HCT116 (cell line): ENCODE results near the gene CASP9. TPM values are rescaled to one million over a fixed set of nuclear protein-coding genes. Genes with fewer than 3 reads are reported as not detected.

Source experiments
- ATAC-seq: fragments of 200-7000 bp; cut with Tn5 transposase; 2 replicates; pipeline ENCODE4 v1.9.1; 2020; ENCODE audit warnings: mild to moderate bottlenecking, moderate library complexity
- BruUV-seq: library from RNA; stranded (reverse); fragments of 400-500 nt; replicated peaks from 2 replicates; lab custom pipeline; 2021; lab: Mats Ljungman, UMichigan
- CTCF ChIA-PET: fragments of 300-600 bp; sonication (Branson Sonifier 250); formaldehyde crosslinking; loops from one replicate; lab custom pipeline; 2021; ENCODE audit warnings: antibody characterized with exemption; lab: Charles Lee
- POLR2A ChIA-PET: fragments of 300-600, 350-600 bp; sonication (Branson Sonifier 250); formaldehyde crosslinking; loops from one replicate; lab custom pipeline; 2021; ENCODE audit warnings: antibody characterized with exemption; lab: Charles Lee
- RAD21 ChIA-PET, 2 experiments: fragments of 300-600 bp; sonication (Branson Sonifier 250); formaldehyde crosslinking; loops; one replicate each; lab custom pipeline; 2023; ENCODE audit warnings: low total read pairs in 2 of 2; ENCODE audit not compliant: uncharacterized antibody in 2 of 2, unreplicated experiment in 2 of 2, low non-redundant PET in 1 of 2; lab: Charles Lee
- DNase-seq: peaks from one replicate; pipeline ENCODE4 v3.0.0-alpha.2; 2010; ENCODE audit warnings: low read depth, low spot score
- H2AFZ ChIP-seq: fragments of 200-600 bp; shearing (Covaris generic), sonication (generic); 2 replicates; pipeline ENCODE4 v1.6.1; 2017; ENCODE audit warnings: low read depth, mixed run types, mixed read lengths, antibody characterized with exemption, low read length; ENCODE audit not compliant: poor library complexity, severe bottlenecking
- H3K27ac ChIP-seq: 2 replicates; pipeline ENCODE4 v1.5.1; 2012; ENCODE audit warnings: low read depth, low read length
- H3K27me3 ChIP-seq: fragments of 200-600 bp; sonication (generic); 2 replicates; pipeline ENCODE4 v1.6.1; 2016; ENCODE audit warnings: mixed run types, low read length, mixed read lengths; ENCODE audit not compliant: insufficient read depth
- H3K36me3 ChIP-seq, 2 experiments: fragments of 200-500 bp in 1 of 2; fragments of 200-600 bp in 1 of 2; sonication (Bioruptor generic) in 1 of 2; sonication (generic) in 1 of 2; 2 replicates each; pipeline versions ENCODE4 v1.5.1 to v1.6.1; 2014 to 2016; ENCODE audit warnings: low read length in 2 of 2, inconsistent platforms in 1 of 2, mixed read lengths in 1 of 2, mixed run types in 1 of 2; ENCODE audit not compliant: insufficient read depth in 2 of 2, control insufficient read depth in 1 of 2
- H3K4me1 ChIP-seq, 2 experiments: fragments of 200-600 bp in 1 of 2; sonication (generic) in 1 of 2; 2 replicates each; pipeline versions ENCODE4 v1.5.1 to v1.6.1; 2012 to 2017; ENCODE audit warnings: low read length in 2 of 2, inconsistent platforms in 1 of 2, mild to moderate bottlenecking in 1 of 2, mixed read lengths in 1 of 2, mixed run types in 1 of 2, moderate library complexity in 1 of 2; ENCODE audit not compliant: insufficient read depth in 2 of 2, control insufficient read depth in 1 of 2
- H3K4me2 ChIP-seq: fragments of 200-600 bp; sonication (generic); 2 replicates; pipeline ENCODE4 v1.6.1; 2017; ENCODE audit warnings: mixed run types, low read length, mixed read lengths
- H3K4me3 ChIP-seq, 2 experiments: fragments of 200-600 bp in 1 of 2; sonication (generic) in 1 of 2; replicated peaks in 1 of 2; 2 replicates each; pipeline ENCODE4 v1.5.1; 2011 to 2016; ENCODE audit warnings: low read length in 2 of 2, control low read depth in 1 of 2, low read depth in 1 of 2, mild to moderate bottlenecking in 1 of 2, mixed read lengths in 1 of 2, mixed run types in 1 of 2
- H3K79me2 ChIP-seq: fragments of 200-600 bp; sonication (generic); 2 replicates; pipeline ENCODE4 v1.6.1; 2017; ENCODE audit warnings: mild to moderate bottlenecking, mixed run types, low read length, moderate library complexity, mixed read lengths; ENCODE audit not compliant: insufficient read depth
- H3K9ac ChIP-seq: fragments of 200-600 bp; sonication (generic); 2 replicates; pipeline ENCODE4 v1.6.1; 2016; ENCODE audit warnings: low read length, mixed read lengths
- H3K9me2 ChIP-seq: fragments of 200-600 bp; sonication (generic), shearing (Covaris generic); 2 replicates; pipeline ENCODE4 v1.6.1; 2017; ENCODE audit warnings: mixed run types, mild to moderate bottlenecking, moderate library complexity; ENCODE audit not compliant: insufficient read depth
- H3K9me3 ChIP-seq, 2 experiments: fragments of 200-500 bp in 1 of 2; fragments of 200-600 bp in 1 of 2; sonication (Bioruptor generic) in 1 of 2; sonication (generic) in 1 of 2; 2 replicates each; pipeline ENCODE4 v1.6.1; 2014 to 2017; ENCODE audit warnings: low read length in 2 of 2, mixed read lengths in 2 of 2, inconsistent platforms in 1 of 2, low read depth in 1 of 2, mild to moderate bottlenecking in 1 of 2, mixed run types in 1 of 2, moderate library complexity in 1 of 2; ENCODE audit not compliant: control insufficient read depth in 1 of 2, insufficient read depth in 1 of 2
- H4K20me1 ChIP-seq: fragments of 200-600 bp; sonication (generic), shearing (Covaris generic); 2 replicates; pipeline ENCODE4 v1.6.1; 2017; ENCODE audit warnings: mixed run types, mild to moderate bottlenecking, moderate library complexity; ENCODE audit not compliant: insufficient read depth
- ATF3 ChIP-seq: IDR thresholded peaks from 2 replicates; pipeline ENCODE4 v1.6.1; 2012
- CBX3 ChIP-seq: IDR thresholded peaks from 2 replicates; pipeline ENCODE4 v1.6.1; 2012; ENCODE audit warnings: low read depth
- CEBPB ChIP-seq: IDR thresholded peaks from 2 replicates; pipeline ENCODE4 v1.6.1; 2012; ENCODE audit warnings: low read depth
- EGR1 ChIP-seq: IDR thresholded peaks from 2 replicates; pipeline ENCODE4 v1.6.1; 2012; ENCODE audit warnings: low read depth
- ELF1 ChIP-seq: IDR thresholded peaks from 2 replicates; pipeline ENCODE4 v1.6.1; 2012; ENCODE audit warnings: low read depth, borderline replicate concordance
- FOSL1 ChIP-seq: IDR thresholded peaks from 2 replicates; pipeline ENCODE4 v1.6.1; 2012; ENCODE audit warnings: low read depth
- JUND ChIP-seq: IDR thresholded peaks from 2 replicates; pipeline ENCODE4 v1.6.1; 2012
- POLR2A ChIP-seq: IDR thresholded peaks from 2 replicates; pipeline ENCODE4 v1.7.0; 2011; ENCODE audit warnings: borderline replicate concordance; ENCODE audit not compliant: insufficient read depth, insufficient read length; ENCODE audit errors: extremely low read depth
- POLR2AphosphoS5 ChIP-seq: IDR thresholded peaks from 2 replicates; pipeline ENCODE4 v1.6.1; 2011; ENCODE audit warnings: mild to moderate bottlenecking, low read depth, low read length, moderate library complexity
- REST ChIP-seq: IDR thresholded peaks from 2 replicates; pipeline ENCODE4 v1.6.1; 2012; ENCODE audit warnings: low read depth
- SP1 ChIP-seq: IDR thresholded peaks from 2 replicates; pipeline ENCODE4 v1.6.1; 2012; ENCODE audit warnings: low read depth
- SRF ChIP-seq: IDR thresholded peaks from 2 replicates; pipeline ENCODE4 v1.6.1; 2012; ENCODE audit warnings: low read depth
- TCF7L2 ChIP-seq: IDR thresholded peaks from 2 replicates; pipeline ENCODE4 v1.7.0; 2011; ENCODE audit warnings: borderline replicate concordance, inconsistent platforms; ENCODE audit not compliant: insufficient read depth, insufficient read length; ENCODE audit errors: extremely low read depth
- YY1 ChIP-seq: IDR thresholded peaks from 2 replicates; pipeline ENCODE4 v1.6.1; 2011; ENCODE audit warnings: low read length, low read depth, moderate library complexity, mild to moderate bottlenecking; ENCODE audit not compliant: insufficient replicate concordance; ENCODE audit errors: extremely low read depth
- ZFX ChIP-seq: fragments of 450-650 bp; IDR thresholded peaks from 2 replicates; pipeline ENCODE4 v1.6.1; 2017
- ZNF274 ChIP-seq: fragments of 200-500 bp; sonication (Bioruptor generic); IDR thresholded peaks from 2 replicates; pipeline ENCODE4 v1.6.1; 2014; ENCODE audit warnings: mild to moderate bottlenecking, low read depth, low read length, inconsistent platforms
- intact Hi-C: fragments of 100-400 bp; cut with micrococcal nuclease; formaldehyde crosslinking; loops from 2 replicates; pipeline ENCODE4 v1.10.0; 2022
- total RNA-seq: library from RNA; stranded (reverse); gene quantifications from one replicate; pipeline ENCODE4 v1.2.1, GENCODE V29; 2021; ENCODE audit not compliant: unreplicated experiment

The CASP9 gene
- total RNA-seq, 1 experiment from 2014 or later = 10.6 TPM

- TF ChIP-seq CBX3 (no peak), JUND (no peak), ELF1 (no peak), EGR1 (no peak)
These were observed 34.5 kb upstream of the CASP9 start (continued) for GRCh38 chr1:15558516-15558915.

GRCh38 chr1:15557594-15557993 is 33.6 kb upstream of the CASP9 start:
- Histone ChIP-seq H3K9me2 (no peaks in the 10 kb centered on the region), H4K20me1 (no peaks in the 10 kb centered on the region), H3K27ac (no peak overlapping the region), H3K4me2 (no peak overlapping the region), H2AFZ (no peak overlapping the region), H3K4me3 (no peak overlapping the region), H3K9me3 (no peaks in the 10 kb centered on the region), H3K79me2 (no peaks in the 10 kb centered on the region), H3K9ac (no peak overlapping the region), H3K36me3 (peaks cover 14 to 18% of the 10 kb centered on the region in 2 experiments; a peak in 3 of 4 replicates), H3K27me3 (no peaks in the 10 kb centered on the region)
- CTCF ChIA-PET = no interaction called here
- POLR2A ChIA-PET = no interaction called here
- no peak for DNase-seq
- RAD21 ChIA-PET = no interaction called here
- ATAC-seq = no peak
- TF ChIP-seq ZNF274 = no peak
- TF ChIP-seq ELF1 = no peak
- TF ChIP-seq CEBPB = no peak
- no peak for TF ChIP-seq POLR2AphosphoS5
- TF ChIP-seq, all 23 proteins: peak for 0
- intact Hi-C loops = no loop called here
- no peaks in the 10 kb centered on the region for H3K4me1 ChIP-seq
- BruUV-seq = no TSS peak

GRCh38 chr1:15557008-15557407 is 33.0 kb upstream of the CASP9 start:
- intact Hi-C loops = no loop called here
- CTCF ChIA-PET = no interaction called here
- no peak for DNase-seq
- H3K9me3 ChIP-seq = no peaks in the 10 kb centered on the region
- ATAC-seq = no peak
- H3K4me2 ChIP-seq = no peak overlapping the region
- H3K27ac ChIP-seq = no peak overlapping the region
- H3K4me3 ChIP-seq = no peak overlapping the region
- H3K36me3 ChIP-seq = peaks cover 10 to 12% of the 10 kb centered on the region in 2 experiments; a peak in 3 of 4 replicates
- POLR2A ChIA-PET = no interaction called here
- H2AFZ ChIP-seq = no peak overlapping the region
- H3K27me3 ChIP-seq = no peaks in the 10 kb centered on the region
- no peaks in the 10 kb centered on the region for H3K9me2 ChIP-seq
- no peaks in the 10 kb centered on the region for H3K79me2 ChIP-seq
- no peaks in the 10 kb centered on the region for H3K4me1 ChIP-seq
- no TSS peak for BruUV-seq
- H4K20me1 ChIP-seq = no peaks in the 10 kb centered on the region
- no peak overlapping the region for H3K9ac ChIP-seq
- RAD21 ChIA-PET = no interaction called here
- TF ChIP-seq YY1 = no peak
- no peak for TF ChIP-seq ZFX
- no peak for TF ChIP-seq JUND
- no peak for TF ChIP-seq SP1
- no peak for TF ChIP-seq CBX3
- no peak for TF ChIP-seq ELF1
- no peak for TF ChIP-seq ATF3
- TF ChIP-seq TCF7L2 = no peak
- TF ChIP-seq FOSL1 = no peak
- no peak for TF ChIP-seq POLR2A
- TF ChIP-seq SRF = no peak
- no peak for TF ChIP-seq REST
- TF ChIP-seq EGR1 = no peak
